SK-N-SH (cell line): ENCODE results near the gene HSD11B2. TPM values are rescaled to one million over a fixed set of nuclear protein-coding genes. Genes with fewer than 3 reads are reported as not detected.

Source experiments
- CTCF ChIA-PET: fragments of 300-600, 350-600 bp; formaldehyde crosslinking; extraction: SDS; loops from one replicate; lab custom pipeline; 2021; lab: Yijun Ruan, JAX
- POLR2A ChIA-PET: fragments of 350-600 bp; sonication (Branson Sonifier 250); formaldehyde crosslinking; extraction: SDS; loops from one replicate; lab custom pipeline; 2020; ENCODE audit warnings: antibody characterized with exemption, inconsistent platforms; lab: Yijun Ruan, JAX
- DNase-seq: peaks from one replicate; pipeline ENCODE4 v3.0.0; 2012
- H2AFZ ChIP-seq: fragments of 200-600 bp; sonication (generic); 2 replicates; pipeline ENCODE4 v1.8.1; 2016; ENCODE audit warnings: antibody characterized with exemption, mild to moderate bottlenecking, low read depth
- H3F3A ChIP-seq: fragments of 200-600 bp; sonication (generic); replicated peaks from 2 replicates; pipeline ENCODE3; 2016; ENCODE audit warnings: antibody characterized with exemption, mild to moderate bottlenecking; ENCODE audit not compliant: insufficient read depth
- H3K27ac ChIP-seq, 2 experiments: fragments of 200-500 bp in 1 of 2; fragments of 200-600 bp in 1 of 2; sonication (Bioruptor generic) in 1 of 2; sonication (generic), shearing (Covaris generic) in 1 of 2; 2 replicates each; pipeline versions ENCODE4 v1.5.1 to v1.6.1; 2014 to 2016; ENCODE audit warnings: low read depth in 2 of 2, inconsistent platforms in 1 of 2, low read length in 1 of 2, mild to moderate bottlenecking in 1 of 2, mixed read lengths in 1 of 2
- H3K27me3 ChIP-seq: fragments of 200-600 bp; sonication (generic), shearing (Covaris generic); 2 replicates; pipeline ENCODE4 v1.6.1; 2016; ENCODE audit warnings: mixed run types; ENCODE audit not compliant: insufficient read depth
- H3K36me3 ChIP-seq, 2 experiments: fragments of 200-500 bp in 1 of 2; fragments of 200-600 bp in 1 of 2; sonication (Bioruptor generic) in 1 of 2; sonication (generic) in 1 of 2; replicated peaks in 1 of 2; 2 replicates each; pipeline versions ENCODE3 to v1.5.1; 2014 to 2016; ENCODE audit warnings: low read length in 1 of 2, mild to moderate bottlenecking in 1 of 2; ENCODE audit not compliant: insufficient read depth in 2 of 2, control insufficient read depth in 1 of 2
- H3K4me1 ChIP-seq, 2 experiments: fragments of 200-500 bp in 1 of 2; fragments of 200-600 bp in 1 of 2; sonication (Bioruptor generic) in 1 of 2; sonication (generic), shearing (Covaris generic) in 1 of 2; 2 replicates each; pipeline versions ENCODE4 v1.5.1 to v1.6.1; 2014 to 2016; ENCODE audit warnings: low read depth in 1 of 2, low read length in 1 of 2, mixed run types in 1 of 2; ENCODE audit not compliant: insufficient read depth in 2 of 2, control insufficient read depth in 1 of 2
- H3K4me2 ChIP-seq: fragments of 200-600 bp; sonication (generic), shearing (Covaris generic); 2 replicates; pipeline ENCODE4 v1.6.1; 2017; ENCODE audit warnings: mixed run types
- H3K4me3 ChIP-seq, 2 experiments: fragments of 200-500 bp in 1 of 2; fragments of 200-600 bp in 1 of 2; sonication (Bioruptor generic) in 1 of 2; sonication (generic), shearing (Covaris generic) in 1 of 2; 2 replicates each; pipeline versions ENCODE4 v1.5.1 to v1.8.1; 2014 to 2016; ENCODE audit warnings: low read depth in 2 of 2, inconsistent platforms in 1 of 2, low read length in 1 of 2, mild to moderate bottlenecking in 1 of 2, mixed read lengths in 1 of 2, moderate library complexity in 1 of 2
- H3K79me2 ChIP-seq: fragments of 200-600 bp; sonication (generic); 2 replicates; pipeline ENCODE4 v1.8.1; 2017; ENCODE audit warnings: mild to moderate bottlenecking; ENCODE audit not compliant: insufficient read depth
- H3K9ac ChIP-seq: fragments of 200-600 bp; sonication (generic); 2 replicates; pipeline ENCODE4 v1.6.1; 2017; ENCODE audit warnings: mixed run types
- H3K9me2 ChIP-seq: fragments of 200-600 bp; sonication (generic); 2 replicates; pipeline ENCODE4 v1.6.1; 2017; ENCODE audit warnings: mixed run types
- H3K9me3 ChIP-seq: fragments of 200-600 bp; sonication (generic); 2 replicates; pipeline ENCODE4 v1.6.1; 2017; ENCODE audit warnings: mixed run types, mild to moderate bottlenecking, moderate library complexity
- H4K20me1 ChIP-seq: fragments of 200-600 bp; sonication (generic); 2 replicates; pipeline ENCODE4 v1.6.1; 2017; ENCODE audit warnings: mild to moderate bottlenecking, mixed run types; ENCODE audit not compliant: insufficient read depth
- ELF1 ChIP-seq: IDR thresholded peaks from 2 replicates; pipeline ENCODE4 v1.4.0; 2012
- EP300 ChIP-seq, 2 experiments: IDR thresholded peaks; 2 replicates each; pipeline versions ENCODE4 v1.4.0 to v1.6.1; 2012; ENCODE audit warnings: borderline replicate concordance in 1 of 2, low read depth in 1 of 2, low read length in 1 of 2
- EZH2phosphoT487 ChIP-seq: fragments of 200-600 bp; sonication (generic); IDR thresholded peaks from 2 replicates; pipeline ENCODE4 v1.6.1; 2017; ENCODE audit warnings: low read depth, mixed run types, mild to moderate bottlenecking, antibody characterized with exemption, moderate library complexity, borderline replicate concordance
- FOXJ3 ChIP-seq: sonication (generic); formaldehyde crosslinking; IDR thresholded peaks from 2 replicates; pipeline ENCODE4 v1.5.1; 2020; ENCODE audit warnings: mild to moderate bottlenecking, missing genetic modification reagents
- GATA2 ChIP-seq: sonication (generic); formaldehyde crosslinking; IDR thresholded peaks from 2 replicates; pipeline ENCODE4 v1.5.0; 2020; ENCODE audit warnings: mild to moderate bottlenecking, missing genetic modification reagents
- IRF3 ChIP-seq: fragments of 150-350 bp; IDR thresholded peaks from 2 replicates; pipeline ENCODE4 v1.6.1; 2016; ENCODE audit warnings: mild to moderate bottlenecking, low read depth, low read length
- MAX ChIP-seq: IDR thresholded peaks from 2 replicates; pipeline ENCODE4 v1.4.0; 2012; ENCODE audit warnings: low read depth
- MEF2A ChIP-seq: IDR thresholded peaks from 2 replicates; pipeline ENCODE4 v1.4.0; 2012; ENCODE audit warnings: low read depth, borderline replicate concordance
- MXI1 ChIP-seq: IDR thresholded peaks from 2 replicates; pipeline ENCODE4 v1.6.1; 2012; ENCODE audit warnings: mild to moderate bottlenecking, low read depth, low read length, improper control_type of control experiment
- NFIC ChIP-seq: IDR thresholded peaks from 2 replicates; pipeline ENCODE4 v1.4.0; 2012; ENCODE audit warnings: borderline replicate concordance
- POLR2AphosphoS5 ChIP-seq: IDR thresholded peaks from 2 replicates; pipeline ENCODE4 v1.6.1; 2012; ENCODE audit warnings: low read depth, low read length
- RAD21 ChIP-seq: IDR thresholded peaks from 2 replicates; pipeline ENCODE4 v1.6.1; 2012; ENCODE audit warnings: mild to moderate bottlenecking, low read length
- RXRA ChIP-seq: IDR thresholded peaks from 2 replicates; pipeline ENCODE4 v1.4.0; 2012; ENCODE audit warnings: low read depth, mild to moderate bottlenecking, borderline replicate concordance
- SIN3A ChIP-seq: IDR thresholded peaks from 2 replicates; pipeline ENCODE4 v1.6.1; 2012; ENCODE audit warnings: low read depth, mild to moderate bottlenecking, low read length, moderate library complexity, borderline replicate concordance
- SMC3 ChIP-seq: IDR thresholded peaks from 2 replicates; pipeline ENCODE4 v1.6.1; 2012; ENCODE audit warnings: low read depth, low read length, improper control_type of control experiment
- TCF12 ChIP-seq: IDR thresholded peaks from 2 replicates; pipeline ENCODE4 v1.4.0; 2012
- WGBS: methylation state at CpG from one replicate; pipeline ENCODE4 v1.1.6; 2017; ENCODE audit warnings: low lambda C conversion rate; 5-methylcytosine and 5-hydroxymethylcytosine counted together
- polyA plus RNA-seq, 3 experiments: library from polyadenylated mRNA; depleted of rRNA; stranded (reverse); fragments of >200 nt; gene quantifications; 2 replicates each; pipeline ENCODE4 v1.2.3, GENCODE V29; 2012

Gene HSD11B2
- polyA plus RNA-seq, 1 of the 3 experiments (the other 2 are of a cell fraction) = 0.23 TPM

- no peak overlapping the region for H3K4me2 ChIP-seq
- H3K4me1 ChIP-seq = peaks cover 0 to 32% of the 10 kb centered on the region in 2 experiments; a peak in 1 of 4 replicates
- ChIA-PET CTCF (interaction anchor here (0.7 to 6.7 kb wide), 7 partner anchors 10 to 80 kb away, joined by 3 to 35 read pairs (median 6); partner anchors contain the start of genes ATP6V0D1 and HSD11B2), POLR2A (interaction anchor here (0.9 to 1.1 kb wide), 2 partner anchors 9 to 40 kb away, joined by 3 to 4 read pairs; partner anchors contain the start of gene ATP6V0D1)
- 0 out of 2 replicates have a peak, but pooled peaks cover 4% of the 10 kb centered on the region for H3K79me2 ChIP-seq
- no peak overlapping the region; a peak in 1 of 4 replicates for H3K27ac ChIP-seq
- no peak overlapping the region for H3K4me3 ChIP-seq
- H3K36me3 ChIP-seq = peaks cover 7 to 45% of the 10 kb centered on the region in 2 experiments
- H3F3A ChIP-seq = no peaks in the 10 kb centered on the region
- H3K9me3 ChIP-seq = no peaks in the 10 kb centered on the region
- no peaks in the 10 kb centered on the region for H3K9me2 ChIP-seq
- 83% methylated on average over 10 of the region's 17 CpGs for WGBS
- TF ChIP-seq SIN3A (no peak), TCF12 (no peak), ELF1 (no peak)
- no peaks in the 10 kb centered on the region for H3K27me3 ChIP-seq
- H3K9ac ChIP-seq = no peak overlapping the region
- H4K20me1 ChIP-seq = peaks cover 13% of the 10 kb centered on the region; the same call in 1 of the 2 replicates
- peak; percentile 36 for DNase-seq
- H2AFZ ChIP-seq = no peak overlapping the region
Measured at GRCh38 chr16:67441271-67441753, 10.4 kb downstream of the HSD11B2 start.

GRCh38 chr16:67441907-67442306, 11.0 kb downstream of the HSD11B2 start:
- H3K27me3 ChIP-seq = no peaks in the 10 kb centered on the region
- H3K9ac ChIP-seq = no peak overlapping the region
- peaks cover 16% of the 10 kb centered on the region; the same call in 1 of the 2 replicates for H4K20me1 ChIP-seq
- no peak overlapping the region for H3K4me2 ChIP-seq
- TF ChIP-seq FOXJ3 (CRISPR knock-in tag) (no peak), ELF1 (no peak), EZH2phosphoT487 (no peak), SMC3 (no peak), MXI1 (no peak), GATA2 (CRISPR knock-in tag) (no peak), MEF2A (no peak), POLR2AphosphoS5 (no peak), RXRA (no peak), IRF3 (no peak), MAX (no peak), EP300 (IDR thresholded peaks at IDR 0.05; ENCODE audit: borderline replicate concordance in 1 of 2, low read depth in 1 of 2, low read length in 1 of 2) (no peak), TCF12 (no peak), NFIC (no peak), RAD21 (no peak)
- TF ChIP-seq, all 33 proteins: peak for 0
- Histone ChIP-seq H3K79me2 (0 out of 2 replicates have a peak, but pooled peaks cover 4% of the 10 kb centered on the region), H3K27ac (no peak overlapping the region), H2AFZ (no peak overlapping the region), H3K36me3 (peaks cover 7 to 43% of the 10 kb centered on the region in 2 experiments), H3F3A (no peaks in the 10 kb centered on the region), H3K4me3 (no peak overlapping the region), H3K4me1 (peaks cover 0 to 38% of the 10 kb centered on the region in 2 experiments; a peak in 1 of 4 replicates), H3K9me2 (no peaks in the 10 kb centered on the region), H3K9me3 (no peaks in the 10 kb centered on the region)
- CTCF ChIA-PET = interaction anchor here (0.7 to 6.7 kb wide), 7 partner anchors 11 to 79 kb away, joined by 3 to 35 read pairs (median 7); partner anchors contain the start of genes ATP6V0D1 and HSD11B2
- DNase-seq = no peak
- POLR2A ChIA-PET = interaction anchor here (0.6 to 1.5 kb wide), 4 partner anchors 10 to 39 kb away, joined by 3 to 4 read pairs (median 4); partner anchors contain the start of genes ATP6V0D1 and HSD11B2
- 75% methylated on average over 4 of the region's 5 CpGs for WGBS
